HG03565 (cell line): ENCODE data around the gene DSCAML1.
"Not testable (repeated sequence)": the region's sequence is repeated elsewhere in the genome, so short reads cannot be mapped to it uniquely, and the experiment has no call there.

Source experiments
- ATAC-seq: cut with Tn5 transposase; IDR thresholded peaks from one replicate; pipeline ENCODE4 v1.9.1; 2021; ENCODE audit warnings: mild to moderate bottlenecking, moderate library complexity; ENCODE audit not compliant: unreplicated experiment

DSCAML1 gene

GRCh38 chr11:117819096-117820040 lies 22.4 kb upstream of the DSCAML1 start:
- no peak for ATAC-seq

GRCh38 chr11:117818041-117818873 lies 21.2 kb upstream of the DSCAML1 start:
- ATAC-seq: no peak

DNA sequence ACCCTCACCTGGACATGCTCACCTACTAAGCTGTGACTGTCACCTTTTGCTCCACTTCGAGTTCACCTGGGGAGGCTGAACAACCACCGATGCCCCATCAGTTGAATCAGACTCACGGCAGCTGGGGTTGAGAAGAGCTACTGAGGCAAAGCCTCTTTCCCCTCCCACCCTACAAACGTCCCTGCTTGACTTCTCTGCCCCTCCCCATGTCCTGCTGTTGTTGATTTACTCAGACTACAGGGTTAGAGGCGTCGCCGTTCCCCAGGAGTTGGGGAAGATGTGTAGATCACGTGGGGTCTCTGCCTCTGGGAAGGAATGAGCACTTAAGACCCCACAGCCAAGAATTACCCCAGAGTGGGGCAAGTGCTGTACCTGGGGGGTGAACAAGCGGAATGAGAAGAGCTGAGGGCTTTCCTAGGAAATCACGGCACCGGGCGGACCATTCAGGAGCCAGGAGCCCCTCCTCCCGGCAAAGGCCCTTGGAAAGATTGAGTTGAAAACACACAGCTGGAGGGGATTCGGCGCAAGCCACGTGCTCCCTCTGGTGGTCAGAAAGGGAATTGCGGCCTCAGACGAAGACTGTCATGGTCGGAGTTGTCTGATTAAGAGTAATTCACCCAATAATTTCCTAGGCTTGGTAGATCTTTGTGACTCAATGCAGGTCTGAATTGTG lies 20.5 kb upstream of the DSCAML1 start:
- no peak for ATAC-seq

DNA sequence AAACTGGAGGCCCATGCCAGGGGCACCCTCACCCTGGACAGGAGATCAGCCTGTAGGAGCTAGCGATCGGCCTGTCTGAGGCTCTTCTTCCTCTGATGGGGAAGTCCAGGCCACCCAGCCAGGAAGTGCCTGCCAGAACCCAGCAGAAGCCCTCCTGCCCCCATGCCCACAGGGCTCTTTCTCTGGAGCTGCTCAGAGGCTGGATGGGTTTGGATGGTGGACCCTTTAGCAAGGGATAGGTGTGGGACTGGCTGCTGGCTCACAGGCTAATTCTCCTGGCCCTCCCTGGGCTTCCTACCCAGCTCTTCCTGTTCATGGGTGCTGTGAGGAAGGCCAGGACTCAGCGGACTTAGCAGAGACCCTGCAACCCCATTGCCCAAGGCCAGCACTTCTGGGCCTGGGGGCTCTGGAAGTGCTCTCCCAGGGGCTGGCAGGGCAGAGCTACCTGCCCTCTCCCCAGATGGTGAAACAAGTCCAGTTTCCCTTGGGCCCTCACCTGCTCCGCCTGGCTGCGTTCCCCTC lies 19.9 kb upstream of the DSCAML1 start:
- ATAC-seq: no peak

DNA sequence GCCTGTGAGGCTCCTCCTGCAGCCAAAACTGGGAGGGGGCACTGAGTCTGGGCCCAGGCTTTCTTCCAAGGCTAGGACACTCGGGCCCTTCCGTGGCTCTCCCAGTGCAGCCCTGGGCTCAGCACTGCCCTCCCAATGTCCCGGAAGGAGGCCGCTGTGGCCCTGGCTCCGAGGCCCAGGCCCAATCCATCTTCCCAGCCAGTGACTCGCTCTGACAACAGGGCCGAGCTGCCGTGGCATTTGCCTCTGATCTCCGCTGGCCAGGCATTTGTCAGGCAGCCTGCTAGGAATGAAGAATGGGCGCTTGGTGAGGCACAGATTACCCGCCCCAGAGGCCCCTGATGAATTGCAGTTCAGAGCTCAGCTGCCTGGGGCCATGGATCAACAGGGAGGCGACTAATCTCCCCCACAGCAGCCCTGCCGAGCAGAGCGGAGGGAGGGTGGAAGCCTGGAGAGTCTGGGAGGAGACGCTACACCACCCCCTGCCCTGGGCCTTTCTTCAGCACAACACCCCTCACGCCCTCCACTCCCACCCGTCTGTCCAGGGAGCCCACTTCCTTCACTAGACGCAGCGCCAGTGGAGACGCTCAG lies 19.2 kb upstream of the DSCAML1 start:
- no peak for ATAC-seq

GRCh38 chr11:117815262-117815803 lies 18.3 kb upstream of the DSCAML1 start:
- ATAC-seq: peak; percentile 67

DNA sequence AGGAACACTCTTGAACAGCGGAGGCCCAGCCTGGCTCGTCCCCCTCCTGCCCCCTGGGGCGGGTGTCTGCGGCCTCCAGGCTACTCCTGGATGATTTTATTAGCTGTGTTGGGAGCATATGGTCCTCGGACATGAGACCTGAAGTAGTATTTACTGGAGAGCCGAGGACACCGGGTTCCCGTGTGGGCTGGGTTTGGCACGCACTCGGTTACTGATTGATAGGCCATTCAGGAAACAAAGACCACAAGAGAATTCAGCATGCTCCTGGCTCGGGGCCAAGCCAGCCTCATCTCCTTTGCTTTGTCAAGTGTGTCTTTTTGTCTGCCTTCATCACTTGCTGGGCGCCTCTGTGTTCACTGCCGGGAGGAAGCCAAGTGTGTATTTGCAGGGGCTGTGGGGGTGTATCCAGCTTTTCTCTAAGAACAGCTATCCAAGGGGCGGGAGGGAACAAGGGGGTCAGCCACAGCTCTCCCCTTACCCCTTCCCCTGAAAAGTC lies 17.8 kb upstream of the DSCAML1 start:
- ATAC-seq: no peak

DNA sequence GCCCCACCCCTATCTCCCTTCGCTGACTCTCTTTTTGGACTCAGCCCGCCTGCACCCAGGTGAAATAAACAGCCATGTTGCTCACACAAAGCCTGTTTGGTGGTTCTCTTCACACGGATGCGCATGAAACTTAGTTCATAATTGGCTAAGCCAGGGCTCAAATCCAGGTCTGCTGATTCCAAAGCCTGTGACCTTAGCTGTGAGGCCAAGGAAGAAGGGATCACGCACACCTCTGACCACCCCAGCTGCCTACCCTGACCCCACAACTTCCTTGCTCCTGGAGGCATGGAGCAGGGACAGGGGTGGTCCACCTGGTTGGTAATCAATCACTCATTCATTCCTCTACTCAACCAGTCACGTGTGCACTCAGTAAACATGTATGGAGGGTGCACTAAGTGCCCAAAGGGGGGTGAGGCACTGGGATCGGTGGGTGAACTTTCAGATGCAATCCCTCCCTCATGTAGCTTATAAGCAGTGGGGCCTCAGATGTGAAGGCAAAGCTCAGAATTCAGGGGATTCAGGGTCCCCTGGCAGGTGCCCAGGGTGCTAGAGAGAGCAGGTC lies 17.3 kb upstream of the DSCAML1 start:
- no peak for ATAC-seq

- ATAC-seq: not testable (repeated sequence)
Observed at GRCh38 chr11:117810056-117810451, 13.0 kb upstream of the DSCAML1 start.

DNA sequence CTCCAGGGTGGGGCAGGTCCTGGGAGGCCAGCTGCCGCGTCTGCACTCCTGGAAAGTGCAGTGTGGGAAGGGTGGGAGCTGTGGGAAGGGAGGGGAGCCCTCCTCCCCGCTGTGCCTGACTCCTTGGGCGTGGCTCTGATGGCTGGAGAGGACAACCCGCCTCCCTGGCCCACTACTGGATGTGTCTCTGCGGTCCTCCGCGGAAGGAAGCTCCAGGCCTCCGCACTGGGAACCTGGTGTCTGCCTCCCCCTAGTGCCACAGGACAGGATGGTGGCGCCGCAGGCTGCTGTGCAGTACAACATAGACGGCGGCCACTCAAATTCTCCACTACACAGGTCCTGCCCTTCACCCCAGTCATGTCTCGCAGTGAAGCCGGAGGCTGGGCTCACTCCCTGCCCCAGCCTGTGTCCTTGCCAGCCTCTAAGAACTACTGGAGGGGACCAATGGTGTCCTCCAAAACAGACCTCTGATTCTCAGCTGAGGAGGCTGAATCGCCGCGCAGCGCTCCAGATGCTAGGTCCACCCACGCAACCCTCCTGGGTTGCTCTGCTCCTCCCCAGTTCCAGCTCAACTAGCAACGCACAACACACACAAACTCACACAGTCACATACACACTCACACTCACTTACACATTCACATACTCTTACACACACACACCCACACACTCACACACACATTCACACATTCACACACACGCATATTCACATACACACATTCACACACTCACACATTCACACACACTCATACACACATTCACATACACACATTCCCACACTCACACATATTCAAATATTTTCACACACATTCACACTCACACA lies 12.4 kb upstream of the DSCAML1 start:
- no peak for ATAC-seq

- no peak for ATAC-seq
Observed at GRCh38 chr11:117808784-117809183, 11.8 kb upstream of the DSCAML1 start.

DNA sequence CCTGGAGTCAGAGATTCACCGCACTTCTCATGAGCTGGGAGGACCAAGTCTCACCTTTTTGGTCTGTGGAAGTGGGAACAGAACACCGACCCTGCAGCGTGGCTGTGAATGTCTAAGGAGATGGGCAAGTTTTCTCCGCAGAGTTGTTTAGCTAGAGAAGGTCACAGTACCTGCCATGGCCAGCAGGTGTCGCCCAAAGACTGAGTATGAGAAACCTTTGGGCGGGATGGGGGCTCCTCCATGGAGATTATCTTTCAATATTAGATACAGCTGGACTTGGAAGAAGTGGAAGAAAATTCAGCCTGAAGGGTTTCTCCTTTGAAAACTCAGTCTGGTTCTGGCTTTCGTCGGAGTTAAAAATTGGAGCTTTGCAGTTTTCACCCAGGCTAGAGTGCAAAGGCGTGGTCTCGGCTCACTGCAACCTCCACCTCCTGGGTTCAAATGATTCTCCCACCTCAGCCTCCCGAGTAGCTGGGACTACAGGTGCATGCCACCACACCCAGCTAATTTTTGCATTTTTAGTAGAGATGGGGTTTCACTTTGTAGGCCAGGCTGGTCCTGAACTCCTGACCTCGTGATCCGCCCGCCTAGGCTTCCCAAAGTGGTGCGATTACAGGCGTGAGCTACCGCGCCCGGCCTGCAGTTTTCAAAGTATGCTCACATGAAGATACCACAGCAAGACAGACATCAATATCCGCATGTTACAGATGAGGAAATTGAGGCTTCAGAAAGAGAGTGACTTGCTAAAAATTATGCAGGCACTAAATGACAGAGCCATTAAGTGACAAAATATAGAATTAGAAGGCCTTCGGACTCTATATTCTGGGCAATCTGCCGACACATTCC lies 10.7 kb upstream of the DSCAML1 start:
- ATAC-seq: no peak

DNA sequence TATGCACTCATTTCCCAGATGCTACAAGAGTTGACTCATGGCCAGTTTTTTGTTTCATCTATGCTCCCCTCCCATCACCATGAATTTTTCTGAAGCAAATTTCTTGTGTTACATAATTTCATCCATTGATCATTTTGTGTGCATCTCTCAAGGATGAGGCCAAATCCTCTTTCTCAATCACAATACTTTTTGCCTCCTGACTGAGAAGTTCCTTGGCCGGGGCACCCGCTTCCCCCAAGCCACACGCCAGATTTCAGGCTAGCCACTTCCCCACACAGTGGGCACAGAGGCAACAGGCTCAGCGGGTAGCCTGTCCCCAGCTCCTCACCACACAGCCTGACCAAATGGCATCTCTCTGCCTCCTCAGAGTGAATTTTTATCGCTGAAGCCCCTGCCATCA lies 9.8 kb upstream of the DSCAML1 start:
- ATAC-seq: no peak

DNA sequence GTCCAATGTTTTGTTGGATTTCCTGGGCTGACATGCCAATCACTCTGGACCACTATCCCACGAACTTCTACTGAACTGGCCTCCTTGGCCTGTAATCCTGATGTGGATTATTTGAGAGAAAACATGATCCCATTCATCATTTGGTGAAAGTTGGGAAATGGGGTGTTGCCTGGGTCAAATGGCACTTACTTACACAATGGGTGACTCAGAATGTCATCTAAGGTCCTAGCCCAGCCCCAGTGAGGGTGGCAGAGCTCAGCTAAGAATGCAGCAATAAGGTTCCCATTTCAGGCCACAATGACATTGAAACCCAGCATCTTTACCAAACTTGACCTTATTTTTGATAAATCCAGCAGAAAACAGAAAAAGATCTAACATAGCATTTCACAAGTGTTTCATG lies 8.0 kb upstream of the DSCAML1 start:
- no peak for ATAC-seq

GRCh38 chr11:117803896-117804295 lies 6.9 kb upstream of the DSCAML1 start:
- no peak for ATAC-seq

GRCh38 chr11:117799634-117800033 lies 2.6 kb upstream of the DSCAML1 start:
- no peak for ATAC-seq

DNA sequence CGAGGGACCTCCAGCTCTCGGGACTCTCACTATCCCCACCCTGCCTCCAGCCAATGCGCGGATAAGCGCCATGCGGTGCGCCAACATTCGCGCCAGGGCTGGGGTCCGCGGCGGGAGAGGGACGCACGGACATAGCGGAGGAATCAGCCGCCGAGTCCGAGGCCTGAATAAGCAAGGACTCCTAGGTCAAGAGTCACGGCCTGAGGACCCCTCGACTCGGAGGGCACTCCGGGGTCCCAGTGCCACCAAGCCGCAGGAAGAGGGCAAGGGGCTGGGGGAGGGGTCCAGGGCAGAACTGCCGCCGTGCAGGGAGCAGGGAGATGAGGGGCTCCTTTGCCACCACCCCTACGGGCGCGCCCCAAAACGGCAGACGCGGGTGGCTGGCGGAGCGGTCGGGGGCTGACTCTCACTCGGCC lies 552 bp downstream of the DSCAML1 start:
- no peak for ATAC-seq
